Measurements from ENCODE around the gene TRIM69. TPM values are rescaled to one million over a fixed set of nuclear protein-coding genes. Genes with fewer than 3 reads are reported as not detected.

TRIM69 gene
- total and polyA plus RNA-seq, 2 experiments from 2014 or later = 4.3 to 7.0 TPM

DNA sequence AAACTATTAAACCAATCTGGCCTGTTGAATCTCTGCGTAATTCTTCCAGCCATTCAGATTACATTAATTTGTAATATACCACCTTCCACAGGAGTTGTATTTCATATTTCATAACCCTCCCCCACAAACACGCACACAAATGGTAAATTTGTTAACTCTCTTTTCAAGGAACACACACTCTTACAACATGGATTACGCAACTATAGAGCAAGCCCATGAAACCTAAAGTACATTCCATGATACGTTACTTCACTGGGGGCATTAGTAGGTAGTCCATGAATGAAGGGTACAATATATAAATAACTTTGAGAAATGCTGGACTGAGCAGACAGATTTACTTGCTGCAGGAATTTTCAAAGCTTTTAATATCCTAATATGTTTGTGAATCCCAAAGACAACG lies 65.0 kb downstream of the TRIM69 start:
- H3K27ac Mint-ChIP-seq = no peak overlapping the region
- no peak overlapping the region for H3K4me3 Mint-ChIP-seq
- no peaks in the 10 kb centered on the region for H3K4me1 ChIP-seq (ENCODE audit: insufficient read depth)
- H3K4me2 ChIP-seq = no peak overlapping the region
- no peak overlapping the region for H2AFZ ChIP-seq
- no peak for DNase-seq (ENCODE audit: low spot score)
- peaks cover 1% of the 10 kb centered on the region for H3K27me3 Mint-ChIP-seq (ENCODE audit: insufficient read depth, low read depth, poor library complexity)
- H3F3A ChIP-seq (replicated peaks; ENCODE audit: low read depth) = no peaks in the 10 kb centered on the region
- H3K27ac ChIP-seq (ENCODE audit: low read depth) = no peak overlapping the region
- no peaks in the 10 kb centered on the region for H3K4me1 Mint-ChIP-seq
- H3K9me3 Mint-ChIP-seq = no peaks in the 10 kb centered on the region
- no peak for ATAC-seq
- H3K9me2 ChIP-seq (ENCODE audit: insufficient read depth) = no peaks in the 10 kb centered on the region
- TF ChIP-seq, protein P1, sequence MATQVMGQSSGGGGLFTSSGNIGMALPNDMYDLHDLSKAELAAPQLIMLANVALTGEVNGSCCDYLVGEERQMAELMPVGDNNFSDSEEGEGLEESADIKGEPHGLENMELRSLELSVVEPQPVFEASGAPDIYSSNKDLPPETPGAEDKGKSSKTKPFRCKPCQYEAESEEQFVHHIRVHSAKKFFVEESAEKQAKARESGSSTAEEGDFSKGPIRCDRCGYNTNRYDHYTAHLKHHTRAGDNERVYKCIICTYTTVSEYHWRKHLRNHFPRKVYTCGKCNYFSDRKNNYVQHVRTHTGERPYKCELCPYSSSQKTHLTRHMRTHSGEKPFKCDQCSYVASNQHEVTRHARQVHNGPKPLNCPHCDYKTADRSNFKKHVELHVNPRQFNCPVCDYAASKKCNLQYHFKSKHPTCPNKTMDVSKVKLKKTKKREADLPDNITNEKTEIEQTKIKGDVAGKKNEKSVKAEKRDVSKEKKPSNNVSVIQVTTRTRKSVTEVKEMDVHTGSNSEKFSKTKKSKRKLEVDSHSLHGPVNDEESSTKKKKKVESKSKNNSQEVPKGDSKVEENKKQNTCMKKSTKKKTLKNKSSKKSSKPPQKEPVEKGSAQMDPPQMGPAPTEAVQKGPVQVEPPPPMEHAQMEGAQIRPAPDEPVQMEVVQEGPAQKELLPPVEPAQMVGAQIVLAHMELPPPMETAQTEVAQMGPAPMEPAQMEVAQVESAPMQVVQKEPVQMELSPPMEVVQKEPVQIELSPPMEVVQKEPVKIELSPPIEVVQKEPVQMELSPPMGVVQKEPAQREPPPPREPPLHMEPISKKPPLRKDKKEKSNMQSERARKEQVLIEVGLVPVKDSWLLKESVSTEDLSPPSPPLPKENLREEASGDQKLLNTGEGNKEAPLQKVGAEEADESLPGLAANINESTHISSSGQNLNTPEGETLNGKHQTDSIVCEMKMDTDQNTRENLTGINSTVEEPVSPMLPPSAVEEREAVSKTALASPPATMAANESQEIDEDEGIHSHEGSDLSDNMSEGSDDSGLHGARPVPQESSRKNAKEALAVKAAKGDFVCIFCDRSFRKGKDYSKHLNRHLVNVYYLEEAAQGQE (IDR thresholded peaks at IDR 0.05; ENCODE audit: unreplicated experiment) = no peak
- TF ChIP-seq EZH2 (IDR thresholded peaks at IDR 0.05; ENCODE audit: low read depth, unreplicated experiment) (no peak), ZNF114 (CRISPR knock-in tag; IDR thresholded peaks at IDR 0.05) (no peak), CREB1 (CRISPR knock-in tag; IDR thresholded peaks at IDR 0.05; ENCODE audit: low read depth) (no peak), POLR2AphosphoS5 (IDR thresholded peaks at IDR 0.05; ENCODE audit: low read depth) (no peak), NANOG (IDR thresholded peaks at IDR 0.05; ENCODE audit: borderline replicate concordance) (no peak), ZNF331 (CRISPR knock-in tag; IDR thresholded peaks at IDR 0.05; ENCODE audit: low read depth) (no peak), EZH2phosphoT487 (IDR thresholded peaks at IDR 0.05; ENCODE audit: unreplicated experiment) (no peak), STAT1 (IDR thresholded peaks at IDR 0.05; ENCODE audit: unreplicated experiment) (no peak), JUNB (IDR thresholded peaks at IDR 0.05; ENCODE audit: unreplicated experiment) (no peak)
- TF ChIP-seq, protein P2, sequence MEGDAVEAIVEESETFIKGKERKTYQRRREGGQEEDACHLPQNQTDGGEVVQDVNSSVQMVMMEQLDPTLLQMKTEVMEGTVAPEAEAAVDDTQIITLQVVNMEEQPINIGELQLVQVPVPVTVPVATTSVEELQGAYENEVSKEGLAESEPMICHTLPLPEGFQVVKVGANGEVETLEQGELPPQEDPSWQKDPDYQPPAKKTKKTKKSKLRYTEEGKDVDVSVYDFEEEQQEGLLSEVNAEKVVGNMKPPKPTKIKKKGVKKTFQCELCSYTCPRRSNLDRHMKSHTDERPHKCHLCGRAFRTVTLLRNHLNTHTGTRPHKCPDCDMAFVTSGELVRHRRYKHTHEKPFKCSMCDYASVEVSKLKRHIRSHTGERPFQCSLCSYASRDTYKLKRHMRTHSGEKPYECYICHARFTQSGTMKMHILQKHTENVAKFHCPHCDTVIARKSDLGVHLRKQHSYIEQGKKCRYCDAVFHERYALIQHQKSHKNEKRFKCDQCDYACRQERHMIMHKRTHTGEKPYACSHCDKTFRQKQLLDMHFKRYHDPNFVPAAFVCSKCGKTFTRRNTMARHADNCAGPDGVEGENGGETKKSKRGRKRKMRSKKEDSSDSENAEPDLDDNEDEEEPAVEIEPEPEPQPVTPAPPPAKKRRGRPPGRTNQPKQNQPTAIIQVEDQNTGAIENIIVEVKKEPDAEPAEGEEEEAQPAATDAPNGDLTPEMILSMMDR (conservative IDR thresholded peaks at IDR 0.05; ENCODE audit: low read depth in 2 of 2) = no peak
- TF ChIP-seq, protein P3, sequence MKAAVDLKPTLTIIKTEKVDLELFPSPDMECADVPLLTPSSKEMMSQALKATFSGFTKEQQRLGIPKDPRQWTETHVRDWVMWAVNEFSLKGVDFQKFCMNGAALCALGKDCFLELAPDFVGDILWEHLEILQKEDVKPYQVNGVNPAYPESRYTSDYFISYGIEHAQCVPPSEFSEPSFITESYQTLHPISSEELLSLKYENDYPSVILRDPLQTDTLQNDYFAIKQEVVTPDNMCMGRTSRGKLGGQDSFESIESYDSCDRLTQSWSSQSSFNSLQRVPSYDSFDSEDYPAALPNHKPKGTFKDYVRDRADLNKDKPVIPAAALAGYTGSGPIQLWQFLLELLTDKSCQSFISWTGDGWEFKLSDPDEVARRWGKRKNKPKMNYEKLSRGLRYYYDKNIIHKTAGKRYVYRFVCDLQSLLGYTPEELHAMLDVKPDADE (IDR thresholded peaks at IDR 0.05) = no peak
- H4K20me1 ChIP-seq (replicated peaks; ENCODE audit: insufficient read depth) = no peaks in the 10 kb centered on the region
- H3K27me3 ChIP-seq (ENCODE audit: insufficient read depth) = no peaks in the 10 kb centered on the region
- H3K4me3 ChIP-seq = no peak overlapping the region
- no peaks in the 10 kb centered on the region for H3K36me3 Mint-ChIP-seq (ENCODE audit: low read depth)
- H3K36me3 ChIP-seq (ENCODE audit: insufficient read depth) = no peaks in the 10 kb centered on the region
- H3K79me2 ChIP-seq (replicated peaks; ENCODE audit: insufficient read depth) = no peaks in the 10 kb centered on the region

Measured in GM23338 (cell line).